HG03097 (cell line): ENCODE measurements around the gene ANKRD63.

ENCODE experiments used
- ATAC-seq: cut with Tn5 transposase; IDR thresholded peaks from one replicate; pipeline ENCODE4 v1.9.1; 2021; ENCODE audit not compliant: unreplicated experiment, low FRiP score

The ANKRD63 gene

DNA sequence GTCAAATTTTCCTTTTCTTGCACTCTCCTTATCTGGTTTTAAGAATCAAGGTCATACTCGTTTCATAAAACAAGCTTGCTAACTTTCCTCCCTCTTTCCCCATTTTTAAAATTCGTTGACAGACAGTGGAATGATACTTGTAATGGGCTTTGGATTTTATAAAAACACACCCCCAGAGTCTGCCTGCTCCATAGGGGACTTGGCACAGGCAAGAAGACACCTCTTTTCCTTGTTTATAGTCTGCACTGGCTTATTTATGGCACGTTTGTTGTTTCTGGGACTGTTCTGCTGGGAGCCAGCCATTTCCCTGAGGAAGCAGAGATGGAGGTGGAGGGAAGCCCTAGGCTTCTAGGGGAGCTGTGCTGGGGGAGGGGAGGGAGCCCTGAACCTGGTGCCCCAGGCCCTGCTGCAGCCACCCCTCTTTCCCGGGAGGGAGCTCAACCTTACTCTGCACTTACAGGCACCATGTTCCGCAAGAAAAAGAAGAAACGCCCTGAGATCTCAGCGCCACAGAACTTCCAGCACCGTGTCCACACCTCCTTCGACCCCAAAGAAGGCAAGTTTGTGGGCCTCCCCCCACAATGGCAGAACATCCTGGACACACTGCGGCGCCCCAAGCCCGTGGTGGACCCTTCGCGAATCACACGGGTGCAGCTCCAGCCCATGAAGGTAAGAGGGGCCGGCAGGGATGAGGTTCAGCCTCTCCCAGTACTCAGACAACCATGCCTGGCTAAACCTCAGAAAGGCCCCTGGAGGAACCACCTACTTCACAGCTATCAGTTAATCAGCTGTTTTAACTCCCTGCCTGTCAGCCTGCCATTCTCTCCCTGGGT, 18.3 kb downstream of the ANKRD63 start:
- no peak for ATAC-seq

DNA sequence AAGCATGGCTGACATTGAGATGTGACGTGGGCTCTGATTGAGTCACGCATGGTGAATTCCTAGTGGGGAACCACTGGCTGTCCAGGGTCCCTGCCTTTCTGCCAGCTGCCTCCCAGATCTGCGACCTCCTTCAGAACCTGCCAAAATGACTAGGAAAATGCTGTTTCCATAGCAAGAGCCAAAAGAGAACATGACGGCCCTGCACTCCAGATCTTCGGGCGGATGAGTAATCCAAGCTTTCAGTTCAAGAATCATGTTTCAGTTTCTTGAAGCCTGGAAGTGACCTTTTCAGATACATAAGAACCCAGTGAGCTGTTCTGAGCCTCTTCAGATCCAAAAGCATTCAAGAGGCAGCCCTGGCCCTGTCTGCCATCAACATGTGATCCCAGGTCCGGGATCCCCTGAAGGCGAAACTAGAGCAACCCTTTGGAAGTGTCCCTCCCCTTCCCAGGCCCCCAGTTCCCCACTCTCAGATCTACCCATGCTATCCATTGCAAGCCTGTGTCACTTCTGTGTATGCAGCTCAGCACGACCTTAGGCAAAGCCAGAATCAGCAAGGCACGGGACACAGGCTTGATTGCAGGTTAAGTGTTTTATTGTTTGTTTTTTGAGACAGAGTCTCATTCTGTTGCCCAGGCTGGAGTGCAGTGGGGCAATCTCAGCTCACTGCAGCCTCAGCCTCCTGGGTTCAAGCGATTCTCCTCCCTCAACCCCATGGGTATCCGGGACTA, 19.7 kb downstream of the ANKRD63 start:
- no peak for ATAC-seq

DNA sequence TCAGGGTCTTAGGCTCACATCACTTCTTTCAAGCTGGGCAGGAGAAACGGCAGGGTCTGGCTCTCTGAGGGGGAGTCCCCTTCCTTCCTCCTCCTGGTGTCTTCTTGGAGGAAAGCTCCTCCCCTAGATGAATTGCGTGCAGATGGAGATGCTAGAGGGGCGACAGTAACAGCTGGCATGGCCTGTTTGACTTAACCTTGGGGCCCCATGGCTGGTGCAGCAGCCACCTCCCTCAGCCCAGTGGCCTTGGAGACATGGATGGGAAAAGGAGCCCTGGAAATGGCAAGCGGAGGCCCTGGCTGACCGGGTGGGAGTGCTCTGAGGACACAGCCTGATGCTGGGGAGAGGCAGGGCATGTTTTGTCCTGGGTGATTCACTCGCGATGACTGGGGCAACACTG, 23.8 kb downstream of the ANKRD63 start:
- no peak for ATAC-seq

DNA sequence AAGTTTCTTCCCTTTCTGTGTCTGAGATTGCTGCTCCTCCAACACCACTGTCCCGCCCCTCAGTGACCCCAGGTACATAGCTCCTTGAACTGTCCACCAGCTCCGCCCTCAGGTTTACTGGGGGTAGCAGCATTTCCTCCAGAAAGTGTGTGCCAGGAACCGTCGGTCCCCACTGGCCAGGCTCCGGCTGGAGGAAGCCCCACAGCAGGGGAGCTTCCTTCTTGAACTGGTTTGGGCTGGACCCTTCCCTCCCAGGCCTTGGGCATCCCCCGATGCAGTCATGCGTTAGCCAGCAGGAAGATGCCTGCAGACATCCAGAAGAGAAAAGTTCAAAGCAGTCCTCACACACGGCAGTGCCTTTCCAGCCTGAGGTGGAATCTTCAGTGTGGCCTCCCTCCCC, 24.3 kb downstream of the ANKRD63 start:
- no peak for ATAC-seq

DNA sequence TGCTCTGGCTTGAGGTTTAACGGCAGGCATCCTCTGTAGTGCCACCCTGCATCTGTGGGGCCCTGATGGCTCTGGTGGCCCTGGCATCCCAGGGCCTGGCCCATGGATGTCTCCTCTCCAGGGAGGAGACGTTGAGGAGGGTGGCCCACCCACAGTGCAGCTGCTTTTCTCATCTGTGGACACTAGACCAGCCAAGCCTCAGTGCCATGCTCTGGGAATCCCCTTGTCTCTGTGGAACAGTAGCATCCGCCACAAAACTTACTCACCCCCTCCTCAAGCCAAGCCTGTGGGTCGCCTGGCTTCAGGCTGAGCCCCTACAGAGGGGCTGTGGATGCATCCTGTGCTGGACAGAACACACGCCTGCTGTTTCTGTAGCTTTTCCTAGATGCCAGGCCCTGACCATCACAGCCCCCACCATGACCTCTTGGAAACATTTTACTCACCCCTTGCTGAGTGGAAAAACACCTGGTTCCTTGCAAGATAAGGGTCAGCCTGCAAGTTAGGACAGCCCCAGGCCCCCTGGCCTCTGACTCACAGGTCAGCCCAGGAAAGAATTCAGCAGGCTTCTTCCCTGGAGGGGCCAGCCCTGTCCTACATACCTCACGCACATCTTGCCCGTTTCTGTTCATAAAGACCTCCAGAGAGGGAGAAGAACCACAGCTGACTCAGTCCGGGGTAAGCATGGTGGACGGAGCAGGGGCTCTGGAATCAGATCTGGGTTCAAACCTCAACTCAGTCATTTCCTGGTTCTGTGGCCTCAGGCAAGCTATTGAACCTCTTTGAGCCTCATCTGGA, 25.0 kb downstream of the ANKRD63 start:
- ATAC-seq, result no peak

DNA sequence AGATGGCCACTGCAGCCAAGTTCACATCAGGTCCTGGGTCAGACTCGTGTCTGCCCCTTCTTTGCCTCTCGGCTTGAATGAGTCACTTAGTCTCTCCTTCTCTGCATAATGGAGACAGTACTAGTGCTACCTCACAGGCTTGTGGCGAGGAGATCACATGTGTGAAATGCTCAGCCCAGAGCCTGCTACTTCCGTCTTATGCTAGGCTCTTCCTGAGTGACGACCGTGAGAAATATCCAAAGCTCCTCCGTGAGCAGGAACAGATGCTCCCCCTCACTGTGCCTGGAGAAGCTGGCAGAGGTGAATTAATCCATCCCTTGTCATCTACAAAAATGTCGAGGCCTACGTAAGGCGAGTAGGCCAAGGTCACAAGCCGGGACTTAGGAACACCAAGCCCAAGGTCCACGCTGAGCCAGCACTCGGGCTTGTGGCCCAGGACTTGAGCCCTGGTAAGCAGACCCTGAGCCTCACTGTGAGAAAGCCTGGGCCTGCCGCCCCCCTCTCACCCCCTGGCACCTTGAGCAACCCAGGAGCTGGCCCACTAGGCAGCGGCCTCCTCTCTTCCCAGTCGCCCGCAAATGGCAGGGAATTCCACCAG, 26.1 kb downstream of the ANKRD63 start:
- no peak for ATAC-seq

DNA sequence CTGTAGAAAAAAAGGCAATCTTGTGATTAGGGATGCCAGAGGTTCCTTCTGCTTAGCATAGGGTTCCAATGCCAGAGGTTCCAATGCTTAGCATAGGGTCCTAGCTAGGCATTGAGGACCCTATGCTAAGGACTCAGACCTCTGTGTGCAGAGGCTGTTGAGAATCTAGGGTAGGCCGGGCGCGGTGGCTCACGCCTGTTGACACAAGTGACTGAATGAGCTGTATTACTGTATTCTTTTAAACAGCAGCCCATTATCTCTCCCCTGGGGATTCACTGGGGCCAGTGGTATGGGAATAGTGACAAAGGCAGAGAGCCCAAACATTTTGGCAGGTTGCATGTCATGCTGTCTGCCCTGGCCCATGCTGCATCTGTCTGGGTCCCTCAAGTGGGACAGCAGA, 27.8 kb downstream of the ANKRD63 start:
- ATAC-seq, result no peak

DNA sequence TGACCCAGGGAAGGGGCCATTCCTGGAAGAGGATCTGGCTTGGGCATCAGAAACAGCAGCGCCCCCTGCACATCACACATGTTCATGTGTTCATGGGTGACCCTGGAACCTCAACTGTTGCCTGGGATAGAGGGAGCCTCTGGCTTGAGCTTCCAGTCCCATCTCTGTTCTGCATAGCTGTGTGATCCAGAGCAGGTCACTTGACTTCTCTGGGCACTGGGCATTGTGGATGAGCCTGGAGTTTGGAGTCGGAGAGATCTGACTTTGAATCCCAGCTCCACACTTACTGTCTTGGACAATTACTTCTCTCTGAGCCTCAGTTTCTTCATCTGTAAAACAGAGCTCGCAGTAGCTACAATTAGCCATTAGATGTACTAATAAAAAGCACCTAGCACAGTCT, 28.4 kb downstream of the ANKRD63 start:
- ATAC-seq, result no peak

DNA sequence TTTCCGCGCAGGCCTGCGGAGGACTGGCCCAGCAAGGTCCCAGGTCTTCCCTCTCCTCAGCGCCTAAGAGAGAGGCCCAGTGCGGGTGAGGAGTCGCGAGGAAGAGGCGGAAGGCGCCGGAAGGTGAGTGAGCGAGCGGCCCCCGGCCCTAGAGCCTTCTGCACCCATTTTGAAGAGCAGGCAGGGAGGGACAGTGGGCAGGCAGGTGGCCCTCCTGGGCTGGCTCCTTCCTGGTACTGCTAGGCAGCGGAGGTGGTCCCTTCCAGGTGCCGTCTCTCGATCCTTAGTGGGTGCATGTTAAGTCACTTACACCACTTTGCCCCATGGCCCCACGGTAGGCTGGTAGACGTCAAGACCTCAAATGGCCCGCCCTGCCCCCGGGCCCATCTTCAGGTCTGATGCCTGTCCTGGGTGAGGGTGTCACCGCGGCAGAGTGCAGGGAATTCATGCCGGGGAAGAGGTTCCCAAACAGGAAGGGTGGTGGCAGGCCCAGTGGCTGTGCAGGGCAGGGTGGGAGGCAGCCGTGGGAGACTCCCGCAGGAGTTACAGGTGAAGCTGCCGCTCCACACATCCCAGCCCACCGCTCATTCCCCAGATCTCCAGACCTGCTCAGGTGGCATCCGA, 29.6 kb downstream of the ANKRD63 start:
- no peak for ATAC-seq

DNA sequence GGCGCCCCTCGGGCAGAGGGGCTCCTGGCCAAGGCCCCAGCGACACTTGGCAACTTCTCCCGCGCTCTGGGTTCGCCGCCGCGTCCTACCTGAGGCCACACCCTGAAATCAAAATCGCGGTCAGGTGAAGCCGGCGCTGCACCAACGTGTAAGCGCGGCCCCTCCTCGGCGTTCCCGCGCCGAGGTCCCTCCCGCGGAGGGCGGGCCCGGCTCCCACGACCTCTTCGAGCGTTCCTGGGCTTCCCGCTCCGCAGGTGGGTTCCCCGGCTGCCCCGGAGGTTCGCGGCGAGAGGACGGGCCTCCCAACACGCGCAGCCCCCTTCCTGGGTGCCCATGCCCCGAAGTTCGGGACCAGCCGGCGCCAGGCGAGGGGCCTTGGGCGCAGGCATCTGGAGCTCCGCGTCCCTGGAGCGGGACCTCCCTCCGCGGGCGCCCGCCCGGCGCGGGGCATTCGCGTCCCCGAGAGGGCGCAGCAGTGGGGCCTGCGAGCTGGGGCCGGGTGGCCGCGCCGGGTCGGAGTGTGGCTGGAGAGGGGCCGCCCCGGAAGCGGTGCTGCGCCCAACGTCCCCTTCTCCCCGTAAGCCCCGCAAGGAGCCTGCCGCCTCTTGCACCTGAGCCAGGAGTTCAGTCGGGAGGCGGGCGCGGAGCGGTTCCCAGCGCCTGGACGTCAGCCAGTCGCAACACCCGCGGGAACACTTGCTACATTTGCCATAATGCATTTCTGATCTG, 30.3 kb downstream of the ANKRD63 start:
- ATAC-seq, result no peak

DNA sequence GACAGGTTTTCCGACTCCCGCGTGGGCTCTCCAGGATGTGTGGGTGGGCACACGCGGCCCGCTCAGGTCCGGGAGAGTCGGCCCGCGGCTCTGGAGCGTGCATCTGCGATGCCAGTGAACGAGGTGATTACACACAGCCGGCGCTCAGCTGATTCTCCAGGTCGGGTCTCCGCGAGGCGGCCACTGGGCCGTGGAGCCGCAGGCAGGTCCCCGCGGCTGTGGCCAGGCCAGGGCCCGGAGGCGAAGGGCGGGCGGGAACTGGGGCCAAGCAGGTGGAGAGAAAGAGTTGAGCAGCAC, 30.8 kb downstream of the ANKRD63 start:
- no peak for ATAC-seq

DNA sequence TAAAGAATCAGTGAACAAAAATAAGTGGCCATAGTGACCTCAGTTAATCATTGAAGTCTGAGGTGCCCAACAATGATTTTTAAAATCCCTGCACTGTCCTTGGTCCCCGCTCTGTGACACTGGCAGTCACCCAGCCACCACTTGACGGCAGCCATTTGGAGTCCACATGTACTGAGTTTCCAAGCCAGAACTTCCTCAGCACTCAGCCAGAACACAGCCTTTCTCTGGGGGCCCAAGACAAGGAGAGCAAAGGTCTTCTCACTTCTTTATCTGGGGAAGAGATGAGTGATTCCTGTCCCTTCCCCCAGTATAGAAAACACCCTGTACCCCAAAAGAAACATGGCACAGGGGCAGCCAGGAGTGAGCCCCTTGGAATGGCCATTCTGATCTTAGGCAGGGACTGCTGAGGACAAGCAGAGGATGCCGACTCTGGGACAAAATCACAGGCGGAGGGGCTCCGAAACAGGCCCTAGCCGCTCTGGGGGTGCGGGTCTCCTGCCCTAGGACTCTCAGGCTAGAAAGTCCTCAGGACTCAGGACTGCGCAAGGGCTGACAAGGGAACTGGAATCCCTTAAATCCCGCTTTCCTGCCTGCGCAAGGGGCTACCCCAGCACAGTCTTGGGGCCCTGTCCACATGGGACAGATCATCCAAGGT, 31.3 kb downstream of the ANKRD63 start:
- ATAC-seq, result no peak

DNA sequence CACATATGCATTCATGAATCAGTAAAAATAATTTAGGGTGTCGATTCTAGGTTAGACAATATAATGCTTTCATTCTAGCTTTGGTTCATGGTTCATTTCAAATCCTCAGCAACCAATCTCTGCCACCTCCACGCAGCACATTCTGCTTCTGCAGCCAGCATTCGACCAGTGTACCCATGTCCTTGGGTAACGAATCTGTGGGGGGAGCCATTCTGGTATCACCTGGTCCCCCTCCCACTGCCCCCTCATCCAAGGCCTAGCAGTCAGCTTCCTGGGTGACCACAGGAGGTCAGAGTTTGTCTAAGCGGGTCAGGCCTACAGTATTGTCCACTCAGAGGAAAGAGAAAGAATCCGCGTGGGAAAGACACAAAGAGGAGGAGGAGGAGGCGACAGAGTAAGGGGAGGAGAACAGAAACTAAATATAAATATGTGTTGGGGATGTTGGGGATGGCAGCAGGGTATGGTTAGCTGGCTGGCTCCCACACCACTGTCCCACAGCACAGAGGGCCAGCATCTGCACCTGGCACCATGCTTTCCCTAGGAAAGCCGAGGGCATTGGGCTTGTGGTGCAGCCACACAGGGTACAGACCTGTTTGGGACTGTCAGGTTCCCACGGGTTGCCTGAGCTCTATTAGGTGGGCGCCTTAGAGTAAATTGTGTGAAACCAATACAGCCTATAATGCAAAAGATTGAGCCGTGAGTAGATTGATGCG, 31.9 kb downstream of the ANKRD63 start:
- ATAC-seq, result no peak

DNA sequence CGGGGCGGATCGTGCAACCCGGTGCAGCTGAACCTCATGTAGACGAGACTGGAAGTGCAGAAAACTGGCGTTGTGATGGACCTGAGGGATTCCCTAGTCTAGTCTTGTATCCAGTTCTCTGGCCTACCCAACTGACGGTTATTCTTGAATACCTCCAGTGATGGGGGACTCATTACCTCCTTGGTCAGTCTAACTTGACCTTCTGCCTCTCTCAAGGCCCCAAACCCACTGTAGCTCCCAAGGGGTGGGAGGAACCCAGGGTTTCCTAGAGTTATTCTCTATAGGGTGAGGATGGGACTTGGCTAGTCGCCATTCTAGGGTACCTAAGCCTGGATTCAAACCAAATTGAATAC, 32.6 kb downstream of the ANKRD63 start:
- no peak for ATAC-seq

DNA sequence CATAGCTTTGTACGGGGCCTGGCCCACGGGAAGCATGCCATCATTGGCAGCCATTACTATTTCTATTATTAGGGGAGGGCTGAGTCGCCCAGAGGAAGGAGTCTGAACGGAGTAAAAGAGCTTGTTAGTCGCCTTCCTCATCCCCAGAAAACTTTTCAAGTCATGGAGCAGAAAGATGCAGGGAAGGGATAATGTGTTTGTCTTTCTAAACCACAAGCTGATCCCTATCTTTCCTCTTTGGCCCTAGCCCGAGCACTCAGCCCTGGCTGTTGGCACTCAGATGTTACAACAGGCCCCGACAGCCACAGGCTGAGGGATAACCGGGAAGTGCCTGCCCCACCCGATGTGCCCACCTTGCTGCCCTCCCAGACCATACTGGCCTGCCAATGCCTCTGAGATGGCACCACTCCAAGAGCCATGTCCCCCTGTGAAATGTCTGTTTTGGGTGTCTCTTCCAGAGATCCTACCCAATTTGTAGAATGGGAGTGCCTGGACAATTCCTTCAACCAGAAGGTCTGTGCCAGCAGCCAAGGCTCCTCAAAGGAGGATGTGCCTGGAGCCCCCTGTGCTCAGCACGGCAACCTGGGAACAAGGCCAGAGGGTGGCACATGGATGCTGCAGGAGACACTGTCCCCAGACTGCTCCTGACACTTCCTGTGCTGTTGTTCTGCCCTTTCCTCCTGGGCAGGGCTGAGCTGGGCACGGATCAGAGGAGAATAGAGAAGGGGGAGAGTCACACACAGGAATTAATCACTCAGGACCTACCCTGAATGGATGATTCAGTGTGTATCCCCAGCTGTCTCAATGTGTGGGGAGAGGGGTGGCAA, 33.2 kb downstream of the ANKRD63 start:
- no peak for ATAC-seq

DNA sequence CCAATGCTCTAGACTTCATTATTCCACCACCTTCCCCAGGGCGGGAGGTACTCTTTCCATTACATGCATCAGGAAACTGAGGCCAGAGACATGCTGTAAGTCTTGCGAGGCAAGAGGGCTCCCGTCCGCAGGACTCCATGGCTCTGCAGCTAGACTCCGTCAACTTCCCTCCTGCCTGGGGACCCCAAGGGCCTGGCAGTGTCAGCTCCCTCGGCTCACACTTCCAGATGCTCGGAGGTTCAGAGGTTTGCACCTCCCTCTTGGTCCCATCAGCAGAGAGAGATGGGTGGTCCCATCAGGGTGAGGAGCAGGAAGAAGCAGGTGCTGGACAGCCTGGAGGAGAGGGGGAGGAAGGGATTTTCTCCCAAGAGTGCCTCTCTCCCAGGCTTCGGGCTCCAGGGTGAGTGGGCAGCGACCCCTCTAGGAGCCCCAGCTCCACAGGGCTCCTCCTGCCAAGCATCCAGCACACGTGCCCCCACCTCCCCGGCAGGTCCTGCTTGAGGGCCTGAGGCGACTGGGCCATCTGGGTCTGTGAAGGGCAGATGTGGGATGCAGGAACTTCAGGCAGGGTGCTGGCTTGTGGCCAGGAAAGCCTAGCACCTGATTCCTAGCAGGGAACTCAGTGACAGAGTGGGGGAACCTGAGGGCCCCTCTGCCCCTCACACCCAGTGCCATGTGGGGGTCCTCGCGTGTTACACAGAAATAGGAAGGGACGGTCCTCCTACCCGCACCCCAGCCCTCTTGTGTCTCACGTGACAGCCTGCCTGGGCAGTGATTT, 34.7 kb downstream of the ANKRD63 start:
- ATAC-seq, result no peak

DNA sequence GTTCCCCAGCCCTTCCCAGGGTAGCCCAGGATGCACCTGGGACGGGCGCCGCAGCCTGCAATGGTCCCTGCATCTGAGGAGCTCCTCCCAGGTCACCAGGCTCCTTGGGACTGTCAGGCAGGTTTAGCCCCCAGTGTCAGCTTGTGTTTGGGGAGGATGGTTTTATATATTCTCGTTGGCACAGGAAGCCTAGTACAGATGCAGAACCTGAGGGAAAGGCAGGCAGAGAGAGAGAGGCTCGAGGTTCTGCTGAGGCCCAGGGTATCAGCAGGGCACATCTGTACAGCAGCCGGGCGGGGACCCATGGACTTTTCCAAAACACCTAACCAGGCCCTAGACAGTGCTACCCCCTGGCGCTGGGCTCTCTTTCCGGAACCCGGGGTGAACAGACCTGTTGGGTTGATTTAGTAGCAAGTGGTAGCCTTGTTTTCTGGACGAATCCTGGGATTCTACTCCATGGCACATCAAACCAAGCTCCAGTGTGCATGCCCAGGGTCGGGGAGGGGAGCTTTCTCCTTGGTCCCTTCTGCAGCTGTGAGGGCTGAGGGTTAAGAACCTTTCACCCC, 35.4 kb downstream of the ANKRD63 start:
- no peak for ATAC-seq
